Inflammatory macrophage (primary cell): Measurements from ENCODE around the gene RPS8.
A peak's percentile ranks its signal among the peaks of the same experiment; 100 is the strongest.
"Not testable (repeated sequence)": the region's sequence is repeated elsewhere in the genome, so short reads cannot be mapped to it uniquely, and the experiment has no call there.

ENCODE experiments used
- DNase-seq, 2 donors: peaks; one replicate each; pipeline ENCODE4 v3.0.0-alpha.2; 2020 to 2022

The RPS8 gene

GRCh38 chr1:44783697-44784093 lies 8.4 kb downstream of the RPS8 start:
- no peak for DNase-seq

DNA sequence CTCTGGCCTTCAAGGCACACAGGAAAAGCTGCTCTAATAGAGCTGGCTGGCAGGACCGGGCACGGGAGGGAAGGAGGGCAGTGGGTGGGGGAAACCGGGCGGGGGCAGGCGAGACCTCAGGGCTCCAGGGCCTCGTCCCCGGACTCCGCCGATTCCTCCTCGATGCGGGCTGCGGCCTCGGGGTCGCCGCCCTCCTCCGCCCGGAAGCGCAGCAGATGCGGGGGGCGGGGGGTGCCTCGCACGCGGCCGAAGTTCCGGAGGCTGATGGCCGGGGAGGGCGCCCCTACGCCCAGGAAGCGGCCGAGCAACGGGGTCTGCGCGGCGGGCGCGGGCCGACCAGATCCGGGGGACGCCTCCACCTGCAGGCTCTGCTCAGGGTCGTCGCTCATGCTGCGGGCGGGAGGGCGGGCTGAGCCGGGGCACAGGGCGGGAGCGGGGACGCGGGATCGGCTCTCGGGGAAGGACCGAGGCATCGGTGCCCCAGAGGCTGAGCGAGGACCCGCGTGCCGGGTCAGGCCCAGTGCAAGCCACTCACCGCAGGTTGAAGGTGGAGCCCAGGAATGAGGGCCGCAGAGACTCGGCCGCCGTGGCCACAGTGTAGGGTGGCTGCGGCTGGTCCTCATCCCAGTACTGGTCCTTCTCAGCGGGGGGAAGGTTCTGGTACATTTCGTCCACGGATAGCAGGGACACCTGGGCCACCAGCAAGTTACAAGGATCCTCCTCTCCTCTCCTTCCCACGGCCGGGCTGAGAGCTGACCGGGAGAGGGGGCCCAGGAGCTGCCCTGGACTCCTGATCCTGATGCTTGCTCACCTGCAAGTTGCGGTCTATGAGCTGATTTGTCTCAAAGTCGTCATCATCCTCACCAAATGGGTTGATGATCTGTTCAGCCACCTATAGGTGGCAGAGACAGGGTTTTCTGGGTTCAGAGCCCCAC lies 9.0 kb downstream of the RPS8 start:
- DNase-seq, result no peak

DNA sequence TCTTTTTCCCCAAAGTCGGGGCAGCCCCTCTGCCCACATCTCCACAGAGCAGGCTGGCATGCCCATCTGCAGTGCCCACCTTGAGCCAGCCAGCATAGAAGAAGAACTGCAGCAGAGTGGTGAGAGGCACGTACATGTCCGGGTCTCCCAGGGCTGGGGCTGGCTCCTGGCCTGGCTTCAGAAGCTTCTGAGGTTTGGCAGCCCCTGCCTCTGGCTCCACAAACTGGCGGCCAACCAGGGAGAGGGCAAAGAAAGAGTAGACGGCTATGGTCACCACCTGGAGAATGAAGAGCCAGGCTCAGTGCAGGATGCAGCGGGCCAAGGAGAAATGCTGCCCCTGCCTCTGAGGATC lies 9.7 kb downstream of the RPS8 start:
- DNase-seq, result no peak

DNA sequence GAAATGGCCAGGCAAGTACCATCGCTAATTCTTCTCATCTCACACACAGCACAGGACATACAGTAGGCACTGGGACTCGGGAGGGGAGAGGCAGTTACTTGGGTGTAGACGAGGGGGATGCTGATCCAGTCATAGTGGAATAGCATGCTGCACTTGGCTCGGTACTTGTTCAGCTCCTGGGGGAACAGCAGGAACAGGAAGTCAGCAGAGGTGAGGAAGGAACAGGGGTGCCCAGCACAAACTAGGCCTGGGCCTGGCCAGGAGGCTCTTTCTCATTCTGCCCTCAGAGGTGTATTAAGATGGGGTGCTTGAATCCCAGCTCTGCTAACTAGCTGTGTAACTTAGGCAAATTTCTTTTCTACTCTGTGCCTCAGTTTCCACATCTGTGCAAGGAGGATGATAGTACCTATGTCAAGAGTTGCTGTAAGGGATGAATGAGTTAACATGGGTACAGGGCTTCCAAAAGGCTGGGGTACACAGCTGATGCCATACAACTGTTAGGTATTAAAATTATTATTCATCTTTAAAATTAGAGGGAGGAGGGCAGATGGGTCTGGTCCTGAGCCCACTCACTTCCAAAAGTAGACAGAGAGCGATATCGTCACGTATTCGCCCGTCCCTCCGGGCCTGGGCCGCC lies 10.3 kb downstream of the RPS8 start:
- DNase-seq, result no peak

GRCh38 chr1:44786138-44786840 lies 10.9 kb downstream of the RPS8 start:
- peak; percentile 48 to 51 for DNase-seq

- no peak for DNase-seq
Observed at GRCh38 chr1:44786841-44787426, 11.6 kb downstream of the RPS8 start.

DNA sequence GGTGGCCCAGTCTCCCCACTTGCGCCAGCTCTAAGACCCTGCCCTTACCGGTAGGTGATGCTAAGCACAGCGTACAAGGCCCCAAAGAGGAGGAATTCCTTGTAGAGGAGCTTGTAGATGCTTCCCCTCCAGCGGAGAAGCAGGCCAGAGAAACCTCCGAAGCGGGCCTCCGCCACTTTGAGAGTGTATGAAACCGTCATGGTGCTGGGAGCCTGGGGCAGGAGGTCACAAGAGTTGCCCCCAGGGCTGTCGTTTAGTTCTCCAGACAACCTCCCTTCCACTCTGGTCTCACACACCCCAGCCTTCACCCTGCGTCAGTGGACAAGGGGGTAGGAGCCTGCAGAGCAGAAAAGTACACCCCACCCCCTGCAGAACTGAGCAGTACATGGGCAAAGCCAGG lies 12.2 kb downstream of the RPS8 start:
- no peak for DNase-seq

DNA sequence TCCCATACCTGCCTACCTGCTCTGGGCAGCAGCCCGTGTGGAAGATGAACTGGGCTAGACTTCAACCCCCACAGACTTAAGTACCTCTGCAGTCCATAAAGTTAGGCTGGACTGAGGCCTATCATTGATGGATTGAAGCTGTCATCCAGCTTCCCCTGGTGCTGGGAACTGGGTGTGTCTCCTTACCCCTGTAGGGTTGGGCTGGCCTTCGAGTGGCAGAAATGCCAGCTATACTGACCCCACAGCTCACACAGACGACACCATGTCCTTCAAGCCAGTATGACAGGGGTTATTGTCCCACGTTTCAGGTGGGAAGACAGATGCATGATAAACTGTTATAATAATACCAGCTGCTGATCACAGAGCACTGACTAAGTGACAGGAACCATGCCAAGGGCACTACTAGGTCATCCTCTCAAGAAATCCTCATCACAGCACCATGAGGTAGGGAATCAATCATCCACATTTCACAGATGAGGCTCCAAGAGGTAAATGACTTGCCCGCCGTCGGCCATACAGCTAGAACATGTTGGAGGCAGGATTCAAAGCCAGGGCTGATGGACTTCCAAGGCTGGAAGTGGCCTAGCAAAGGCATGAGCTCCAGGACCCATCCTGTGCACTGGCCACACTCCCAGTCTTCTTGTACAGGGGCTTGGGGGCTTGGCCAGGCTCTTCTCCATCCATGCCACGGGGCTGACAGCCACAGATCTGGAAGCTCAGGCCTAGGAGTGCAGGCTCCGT lies 12.9 kb downstream of the RPS8 start, which contains the start of gene BEST4:
Gene BEST4 (minus strand): TSS at position 51 of the 741 bp plus-strand sequence. CDS start 465 bp downstream, outside the sequence.
- no peak for DNase-seq

DNA sequence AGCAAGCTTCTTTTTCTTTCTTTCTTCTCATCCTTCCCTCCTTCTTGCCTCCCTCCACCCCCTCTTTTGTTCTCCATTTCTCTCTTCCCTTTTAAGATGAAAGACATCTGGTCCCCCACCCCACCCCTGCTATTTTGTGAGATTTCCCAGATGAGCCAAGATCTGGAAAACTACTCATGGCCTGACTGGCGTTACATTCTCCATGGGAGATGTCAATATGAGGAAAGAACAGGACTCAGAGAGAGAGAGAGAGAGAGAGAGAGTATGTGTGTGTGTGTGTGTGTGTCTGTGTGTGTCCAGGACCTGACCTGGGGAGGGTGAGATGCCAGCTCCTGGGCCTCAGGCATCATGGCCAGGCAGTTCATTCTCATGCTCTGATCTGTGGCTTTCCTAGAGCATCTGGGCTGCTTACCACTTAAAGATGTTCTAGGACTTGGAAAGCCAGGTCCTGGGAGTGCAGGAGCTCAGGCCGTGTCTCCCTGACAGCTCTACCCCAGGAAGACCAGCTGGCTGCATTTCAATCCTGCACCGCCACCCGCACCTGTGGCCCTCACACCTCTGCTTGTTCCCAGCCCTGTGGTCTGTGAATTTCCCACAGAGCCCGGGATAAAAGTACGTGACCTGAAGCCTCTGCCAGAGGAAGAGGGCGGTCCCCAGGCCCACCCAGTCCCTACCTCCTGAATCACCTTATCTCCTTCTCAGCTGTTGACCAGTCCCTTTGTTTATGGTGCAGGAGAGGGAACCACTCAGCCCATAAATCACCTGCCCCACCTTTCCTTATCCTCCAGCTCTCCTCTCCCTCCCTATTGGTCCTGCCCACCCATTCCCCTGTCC lies 15.8 kb downstream of the RPS8 start:
- no peak for DNase-seq

DNA sequence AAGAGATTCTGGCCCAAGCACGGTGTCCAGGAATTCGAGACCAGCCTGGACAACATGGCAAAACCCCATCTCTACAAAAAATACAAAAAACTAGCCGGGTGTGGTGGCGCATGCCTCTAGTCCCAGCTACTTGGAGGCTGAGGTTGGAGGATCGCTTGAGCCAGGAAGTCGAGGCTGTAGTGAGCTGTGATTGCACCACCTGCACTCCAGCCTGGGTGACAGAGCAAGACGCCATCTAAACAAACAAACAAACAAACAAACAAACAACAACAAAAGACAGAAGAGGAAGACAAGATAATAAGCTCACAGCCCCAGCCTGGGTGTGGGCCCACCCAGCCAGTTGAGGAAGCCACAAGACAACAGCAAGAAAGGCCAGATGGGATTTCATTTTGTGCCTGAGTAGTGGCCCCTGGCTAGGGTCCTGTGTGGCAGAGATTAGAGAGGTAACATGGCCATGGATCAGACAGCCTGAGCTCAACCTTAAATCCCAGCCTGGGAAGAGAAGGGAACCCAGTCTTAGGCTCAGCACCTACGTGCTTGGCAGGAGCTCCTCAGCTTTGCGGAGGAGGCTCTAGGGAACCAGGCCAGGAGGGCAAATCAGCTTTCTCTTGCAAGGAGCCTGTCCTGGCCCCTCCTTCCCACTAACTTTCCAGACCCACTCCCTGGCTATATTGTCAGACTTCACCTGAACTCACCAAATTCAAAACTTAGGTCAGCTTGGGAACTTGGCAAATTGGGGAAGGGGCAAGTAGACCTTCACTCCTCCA lies 17.6 kb downstream of the RPS8 start:
- DNase-seq, result no peak

GRCh38 chr1:44797886-44798285 lies 22.5 kb downstream of the RPS8 start:
- DNase-seq, result not testable (repeated sequence)

DNA sequence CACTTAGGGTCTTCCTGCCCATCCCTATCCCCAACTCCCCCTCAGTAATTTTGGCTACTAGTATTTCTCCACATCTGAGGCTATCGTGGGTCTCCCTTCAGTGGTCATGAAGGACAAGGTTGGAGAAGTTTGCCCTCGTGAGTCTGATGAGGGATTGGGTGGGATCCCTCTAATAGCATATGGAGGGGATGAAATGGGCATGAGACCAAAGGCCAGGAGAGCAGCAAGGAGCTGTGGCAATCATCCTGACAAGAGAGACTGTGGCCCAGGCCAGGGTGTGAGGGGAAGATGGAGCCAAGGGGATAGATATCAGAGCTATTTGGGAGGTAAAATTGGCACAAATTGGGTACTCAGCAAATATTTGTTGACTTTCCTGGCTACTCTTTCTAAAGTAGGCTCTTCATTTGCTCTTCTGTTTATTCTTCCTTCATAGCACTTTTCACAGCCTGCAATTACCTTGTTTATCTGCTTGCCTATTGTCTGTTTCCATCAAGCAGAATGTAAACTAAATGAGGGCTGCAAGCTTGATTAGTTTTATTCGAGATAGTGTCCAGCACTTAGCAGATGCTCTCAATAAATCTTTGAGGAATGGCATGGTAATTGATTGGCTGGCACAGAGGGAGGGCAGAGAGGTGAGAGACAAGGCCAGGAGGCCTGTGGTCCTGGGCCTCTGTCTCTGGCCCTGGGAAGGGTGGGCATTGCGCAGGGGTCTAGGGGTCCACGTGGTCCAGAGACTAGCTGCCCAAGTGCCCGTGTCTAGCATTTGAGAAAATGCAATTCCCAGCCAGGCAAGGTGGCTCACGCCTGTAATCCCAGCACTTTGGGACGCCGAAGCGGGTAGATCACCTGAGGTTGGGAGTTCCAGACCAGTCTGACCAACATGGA lies 23.4 kb downstream of the RPS8 start:
- DNase-seq, result no peak

DNA sequence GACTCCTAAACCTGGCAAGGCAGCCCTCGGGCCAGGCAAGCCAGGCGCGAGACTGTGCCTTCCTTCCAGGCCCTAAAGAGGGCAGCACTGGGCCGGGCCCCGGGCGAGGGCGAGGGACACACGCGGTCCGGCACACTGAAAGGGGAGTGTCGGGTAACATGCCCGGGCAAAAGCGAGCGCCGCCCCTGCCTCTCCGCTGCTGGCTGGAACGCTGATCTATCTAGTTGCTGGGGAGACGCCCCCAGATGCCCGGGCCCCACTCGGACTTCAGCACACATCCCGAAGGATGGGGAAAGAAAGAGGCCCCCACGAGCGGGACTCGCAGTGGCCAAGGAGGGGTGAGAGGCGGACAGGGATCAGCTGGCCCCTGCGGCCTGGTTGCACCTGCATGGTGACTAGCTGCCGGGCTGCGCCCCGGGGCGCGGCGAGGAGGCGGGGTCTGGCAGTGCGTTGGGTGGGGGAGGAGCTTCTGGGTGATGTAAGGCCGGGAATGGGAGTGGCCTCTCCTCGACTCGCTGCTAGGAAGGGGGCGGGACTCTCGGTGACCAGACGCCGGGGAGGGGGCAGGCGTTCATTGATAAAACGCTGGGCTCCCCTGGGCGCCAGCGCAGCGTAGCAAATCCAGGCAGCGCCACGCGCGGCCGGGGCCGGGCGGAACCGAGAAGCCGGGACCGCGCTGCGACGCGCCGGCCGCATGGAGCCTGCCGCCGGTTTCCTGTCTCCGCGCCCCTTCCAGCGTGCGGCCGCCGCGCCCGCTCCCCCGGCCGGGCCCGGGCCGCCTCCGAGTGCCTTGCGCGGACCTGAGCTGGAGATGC lies 24.6 kb downstream of the RPS8 start, which contains the start of gene PLK3:
Gene PLK3 (plus strand): TSS at position 608 of the 815 bp plus-strand sequence. CDS start 87 bp downstream, at position 695.
- DNase-seq, result peak; percentile 97 to 98

GRCh38 chr1:44801491-44802305 lies 26.4 kb downstream of the RPS8 start:
- peak in 1 of 2 donors; percentile 14 for DNase-seq

DNA sequence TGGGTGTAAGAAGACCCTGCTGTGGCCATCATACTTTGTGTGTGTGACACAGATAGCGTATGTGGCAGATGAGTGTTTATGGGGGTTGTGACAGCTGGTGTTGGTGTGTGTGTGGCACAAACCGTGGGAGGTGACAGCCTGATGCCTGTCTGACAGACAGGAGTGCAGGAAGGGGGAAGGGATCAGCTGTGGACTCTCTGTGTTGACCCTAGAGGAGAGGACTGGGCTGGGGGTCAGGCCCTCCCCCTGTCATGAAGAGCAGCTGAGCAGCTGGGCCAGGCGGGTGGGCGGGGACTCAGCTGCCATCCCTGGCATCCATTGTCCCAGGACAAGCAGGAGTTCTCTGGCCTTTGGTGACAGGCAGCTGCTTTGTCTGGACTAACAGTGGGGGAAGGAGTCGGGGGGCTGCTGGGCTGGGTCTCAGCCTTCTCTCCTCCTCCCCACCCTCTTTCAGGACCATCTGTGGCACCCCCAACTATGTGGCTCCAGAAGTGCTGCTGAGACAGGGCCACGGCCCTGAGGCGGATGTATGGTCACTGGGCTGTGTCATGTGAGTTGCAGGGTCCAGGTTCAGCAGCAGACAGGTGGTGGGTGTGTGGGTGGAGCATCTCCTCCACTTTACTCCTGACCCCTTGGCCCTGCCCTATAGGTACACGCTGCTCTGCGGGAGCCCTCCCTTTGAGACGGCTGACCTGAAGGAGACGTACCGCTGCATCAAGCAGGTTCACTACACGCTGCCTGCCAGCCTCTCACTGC lies 27.1 kb downstream of the RPS8 start:
- peak in 1 of 2 donors; percentile 45 for DNase-seq

GRCh38 chr1:44803062-44803311 lies 27.6 kb downstream of the RPS8 start:
- DNase-seq, result no peak
